Stomach (tissue), 4 donors: Measurements from ENCODE around the gene CNN2.

Experiments used
- CTCF ChIP-seq, 7 experiments: fragments of 450-650 bp in 4 of 7; fragments of 200-600 bp in 3 of 7; sonication (generic) in 3 of 7; IDR thresholded peaks; one replicate each; pipeline ENCODE4 v1.5.1; 2016 to 2019; ENCODE audit warnings: antibody characterized with exemption in 7 of 7, control low read depth in 2 of 7, mild to moderate bottlenecking in 1 of 7
- POLR2AphosphoS5 ChIP-seq, 3 donors: sonication (generic); formaldehyde crosslinking; IDR thresholded peaks; one replicate each; pipeline ENCODE4 v1.6.1; 2016; ENCODE audit warnings: antibody characterized with exemption in 3 of 3

GRCh38 chr19:993831-994393, 32.5 kb upstream of the CNN2 start:
- TF ChIP-seq CTCF (IDR thresholded peaks at IDR 0.05) (no peak), POLR2AphosphoS5 (IDR thresholded peaks at IDR 0.05) (no peak)
